ENCODE measurements around the gene CFAP141. TPM values are rescaled to one million over a fixed set of nuclear protein-coding genes. Genes with fewer than 3 reads are reported as not detected.

The CFAP141 gene
- total and polyA plus RNA-seq, 2 of the 13 experiments (the other 11 are each of a cell fraction or from before 2014, with no cell fraction given), result not detected

- TF ChIP-seq ZNF484 (CRISPR knock-in tag; IDR thresholded peaks at IDR 0.05; ENCODE audit: borderline replicate concordance, low read depth) (no peak), RNF2 (conservative IDR thresholded peaks at IDR 0.05; ENCODE audit: low read depth) (peak; percentile 90), NCOR1 (IDR thresholded peaks at IDR 0.05; ENCODE audit: borderline replicate concordance, low read length) (peak; percentile 12; the same call in 1 of the 2 replicates), ZNF790 (CRISPR knock-in tag; IDR thresholded peaks at IDR 0.05; ENCODE audit: borderline replicate concordance) (no peak), ZNF792 (CRISPR knock-in tag; IDR thresholded peaks at IDR 0.05) (peak; percentile 71; the same call in 1 of the 2 replicates), ZNF644 (CRISPR knock-in tag; IDR thresholded peaks at IDR 0.05; ENCODE audit: low read depth) (no peak), ZNF260 (CRISPR knock-in tag; IDR thresholded peaks at IDR 0.05; ENCODE audit: borderline replicate concordance, low read depth) (no peak), ZNF598 (CRISPR knock-in tag; IDR thresholded peaks at IDR 0.05; ENCODE audit: borderline replicate concordance) (no peak), ZFP1 (CRISPR knock-in tag; IDR thresholded peaks at IDR 0.05) (peak; percentile 75; the same call in 1 of the 2 replicates), ZNF121 (CRISPR knock-in tag; IDR thresholded peaks at IDR 0.05) (no peak), KAT7 (CRISPR knock-in tag; IDR thresholded peaks at IDR 0.05; ENCODE audit: borderline replicate concordance) (peak; percentile 78; the same call in 1 of the 2 replicates), ONECUT2 (CRISPR knock-in tag; IDR thresholded peaks at IDR 0.05) (0 out of 2 replicates have a peak, but pooled peaks have one; percentile 2), BRCA1 (CRISPR knock-in tag; IDR thresholded peaks at IDR 0.05) (peak; percentile 53; the same call in 1 of the 2 replicates), EED (CRISPR knock-in tag; IDR thresholded peaks at IDR 0.05) (peak; percentile 87), SAFB2 (CRISPR knock-in tag; IDR thresholded peaks at IDR 0.05; ENCODE audit: borderline replicate concordance, low read depth) (no peak; the same call in 1 of the 2 replicates), ZNF34 (CRISPR knock-in tag; IDR thresholded peaks at IDR 0.05; ENCODE audit: borderline replicate concordance) (no peak), AHR (CRISPR knock-in tag; IDR thresholded peaks at IDR 0.05) (0 out of 2 replicates have a peak, but pooled peaks have one; percentile 33), RORA (CRISPR knock-in tag; IDR thresholded peaks at IDR 0.05) (no peak), ZMYM4 (CRISPR knock-in tag; IDR thresholded peaks at IDR 0.05) (peak; percentile 78)
- TF ChIP-seq, protein P1, sequence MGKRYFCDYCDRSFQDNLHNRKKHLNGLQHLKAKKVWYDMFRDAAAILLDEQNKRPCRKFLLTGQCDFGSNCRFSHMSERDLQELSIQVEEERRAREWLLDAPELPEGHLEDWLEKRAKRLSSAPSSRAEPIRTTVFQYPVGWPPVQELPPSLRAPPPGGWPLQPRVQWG (CRISPR knock-in tag; IDR thresholded peaks at IDR 0.05; ENCODE audit: borderline replicate concordance, low read depth), result no peak
- TF ChIP-seq, protein P2, sequence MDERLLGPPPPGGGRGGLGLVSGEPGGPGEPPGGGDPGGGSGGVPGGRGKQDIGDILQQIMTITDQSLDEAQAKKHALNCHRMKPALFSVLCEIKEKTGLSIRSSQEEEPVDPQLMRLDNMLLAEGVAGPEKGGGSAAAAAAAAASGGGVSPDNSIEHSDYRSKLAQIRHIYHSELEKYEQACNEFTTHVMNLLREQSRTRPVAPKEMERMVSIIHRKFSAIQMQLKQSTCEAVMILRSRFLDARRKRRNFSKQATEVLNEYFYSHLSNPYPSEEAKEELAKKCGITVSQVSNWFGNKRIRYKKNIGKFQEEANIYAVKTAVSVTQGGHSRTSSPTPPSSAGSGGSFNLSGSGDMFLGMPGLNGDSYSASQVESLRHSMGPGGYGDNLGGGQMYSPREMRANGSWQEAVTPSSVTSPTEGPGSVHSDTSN (CRISPR knock-in tag; IDR thresholded peaks at IDR 0.05), result no peak
- TF ChIP-seq, protein P3, sequence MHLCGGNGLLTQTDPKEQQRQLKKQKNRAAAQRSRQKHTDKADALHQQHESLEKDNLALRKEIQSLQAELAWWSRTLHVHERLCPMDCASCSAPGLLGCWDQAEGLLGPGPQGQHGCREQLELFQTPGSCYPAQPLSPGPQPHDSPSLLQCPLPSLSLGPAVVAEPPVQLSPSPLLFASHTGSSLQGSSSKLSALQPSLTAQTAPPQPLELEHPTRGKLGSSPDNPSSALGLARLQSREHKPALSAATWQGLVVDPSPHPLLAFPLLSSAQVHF (CRISPR knock-in tag; IDR thresholded peaks at IDR 0.05), result 0 out of 2 replicates have a peak, but pooled peaks have one; percentile 50
- TF ChIP-seq, protein P4, sequence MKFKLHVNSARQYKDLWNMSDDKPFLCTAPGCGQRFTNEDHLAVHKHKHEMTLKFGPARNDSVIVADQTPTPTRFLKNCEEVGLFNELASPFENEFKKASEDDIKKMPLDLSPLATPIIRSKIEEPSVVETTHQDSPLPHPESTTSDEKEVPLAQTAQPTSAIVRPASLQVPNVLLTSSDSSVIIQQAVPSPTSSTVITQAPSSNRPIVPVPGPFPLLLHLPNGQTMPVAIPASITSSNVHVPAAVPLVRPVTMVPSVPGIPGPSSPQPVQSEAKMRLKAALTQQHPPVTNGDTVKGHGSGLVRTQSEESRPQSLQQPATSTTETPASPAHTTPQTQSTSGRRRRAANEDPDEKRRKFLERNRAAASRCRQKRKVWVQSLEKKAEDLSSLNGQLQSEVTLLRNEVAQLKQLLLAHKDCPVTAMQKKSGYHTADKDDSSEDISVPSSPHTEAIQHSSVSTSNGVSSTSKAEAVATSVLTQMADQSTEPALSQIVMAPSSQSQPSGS (CRISPR knock-in tag; IDR thresholded peaks at IDR 0.05), result peak; percentile 77; the same call in 1 of the 2 replicates
- TF ChIP-seq, protein P5, sequence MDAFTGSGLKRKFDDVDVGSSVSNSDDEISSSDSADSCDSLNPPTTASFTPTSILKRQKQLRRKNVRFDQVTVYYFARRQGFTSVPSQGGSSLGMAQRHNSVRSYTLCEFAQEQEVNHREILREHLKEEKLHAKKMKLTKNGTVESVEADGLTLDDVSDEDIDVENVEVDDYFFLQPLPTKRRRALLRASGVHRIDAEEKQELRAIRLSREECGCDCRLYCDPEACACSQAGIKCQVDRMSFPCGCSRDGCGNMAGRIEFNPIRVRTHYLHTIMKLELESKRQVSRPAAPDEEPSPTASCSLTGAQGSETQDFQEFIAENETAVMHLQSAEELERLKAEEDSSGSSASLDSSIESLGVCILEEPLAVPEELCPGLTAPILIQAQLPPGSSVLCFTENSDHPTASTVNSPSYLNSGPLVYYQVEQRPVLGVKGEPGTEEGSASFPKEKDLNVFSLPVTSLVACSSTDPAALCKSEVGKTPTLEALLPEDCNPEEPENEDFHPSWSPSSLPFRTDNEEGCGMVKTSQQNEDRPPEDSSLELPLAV (CRISPR knock-in tag; conservative IDR thresholded peaks at IDR 0.05; ENCODE audit: low read depth), result no peak
These were observed 22.9 kb downstream of the CFAP141 start (continued) for GRCh38 chr1:154183046-154183915.

All from HepG2 (cell line).